Activated effector memory CD4-positive, alpha-beta T cell treated with Interleukin-2 at 50 U/mL for 16 hours (primary cell): Measurements from ENCODE around the gene KIF3A.

Experiments used
- DNase-seq: peaks from one replicate; pipeline ENCODE4 v3.0.0-alpha.2; 2020

Gene KIF3A

DNA sequence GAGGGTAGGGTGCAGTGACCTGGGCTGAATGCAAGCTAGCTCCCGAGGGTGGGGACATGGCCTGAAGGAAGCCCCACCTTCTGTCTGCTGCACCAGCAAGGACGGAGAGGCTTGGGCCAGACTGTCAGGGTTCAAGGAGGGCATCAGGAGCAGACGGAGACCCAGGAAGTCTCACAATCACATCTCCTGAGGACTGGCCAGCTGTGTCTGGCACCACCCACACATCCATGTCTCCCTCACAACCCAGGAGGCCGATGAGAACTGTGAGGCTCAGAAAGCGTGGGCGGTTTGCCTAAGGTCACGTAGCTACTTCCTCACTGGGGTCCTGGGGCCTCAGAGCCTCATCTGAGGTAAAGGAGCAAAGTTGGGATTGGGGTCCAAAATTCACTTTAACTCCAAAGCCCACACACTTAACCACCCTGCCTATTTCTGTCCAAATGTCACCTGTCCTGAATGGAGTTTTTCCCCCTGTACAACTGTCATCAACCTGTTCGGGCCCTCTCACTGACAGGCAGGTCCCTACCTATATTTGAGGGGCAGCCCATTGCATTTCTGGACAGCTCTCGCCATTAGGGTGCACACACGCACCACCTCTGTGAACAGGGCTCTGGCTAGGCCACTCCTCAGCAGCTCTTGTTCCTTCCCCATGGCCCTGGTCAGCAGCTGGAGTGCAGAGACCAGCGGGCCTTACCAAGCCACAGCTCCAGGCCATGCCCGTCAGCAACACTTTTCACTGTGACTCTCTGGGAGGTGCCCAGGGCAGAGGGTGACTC is 75.9 kb downstream of the KIF3A start:
- no peak for DNase-seq

- DNase-seq, result no peak
Measured at GRCh38 chr5:132659598-132660493, 77.5 kb downstream of the KIF3A start.

- no peak for DNase-seq
Measured at GRCh38 chr5:132658381-132659302, 78.7 kb downstream of the KIF3A start.

GRCh38 chr5:132657676-132658380 is 79.5 kb downstream of the KIF3A start, which contains the start of gene IL13:
TSS of gene IL13 (plus strand) at chr5:132658173. CDS start at chr5:132658187, 14 bp downstream.
- no peak for DNase-seq

- no peak for DNase-seq
Measured at GRCh38 chr5:132656774-132657355, 80.5 kb downstream of the KIF3A start.

- DNase-seq, result no peak
Measured at GRCh38 chr5:132655821-132656773, 81.2 kb downstream of the KIF3A start.

GRCh38 chr5:132653716-132654115 is 83.6 kb downstream of the KIF3A start:
- DNase-seq, result no peak

- no peak for DNase-seq
Measured at GRCh38 chr5:132651838-132652469, 85.4 kb downstream of the KIF3A start.

DNA sequence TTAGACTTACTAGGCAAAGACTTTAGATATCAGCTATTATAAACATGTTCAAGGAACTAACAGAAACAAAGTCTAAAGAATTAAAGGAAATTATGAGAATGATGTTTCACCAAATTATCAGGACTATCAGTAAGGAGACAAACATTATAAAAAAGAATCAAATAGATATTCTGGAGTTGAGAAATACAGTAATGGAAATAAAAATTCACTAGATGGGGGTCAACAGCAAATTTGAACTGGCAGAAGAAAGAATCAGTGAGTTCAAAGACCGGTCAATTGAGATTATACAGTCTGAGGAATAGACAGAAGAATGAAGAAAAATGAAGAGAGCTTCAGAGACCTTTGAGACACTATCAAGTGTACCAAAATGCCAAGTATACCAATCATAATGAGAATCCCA is 89.0 kb downstream of the KIF3A start:
- DNase-seq, result no peak

DNA sequence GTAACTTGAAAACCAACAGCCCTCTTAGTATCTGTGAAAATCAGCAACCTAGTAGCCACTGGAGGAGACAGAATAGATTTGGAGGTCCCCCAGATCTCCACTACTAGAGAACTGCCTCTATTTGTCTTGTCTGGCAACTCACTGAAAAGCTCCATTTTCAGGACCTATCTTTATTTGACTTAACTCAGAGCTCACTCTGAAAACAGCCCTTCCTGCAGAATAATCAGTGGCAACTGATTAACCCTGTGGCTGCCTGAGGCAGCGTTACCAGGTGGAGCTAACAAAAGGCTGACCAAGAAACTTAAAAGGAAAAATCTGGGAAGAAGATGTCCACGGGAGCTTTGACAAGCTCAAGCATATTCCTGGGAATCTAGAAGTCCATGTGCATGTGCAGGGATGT is 89.9 kb downstream of the KIF3A start:
- no peak for DNase-seq

- DNase-seq, result no peak
Measured at GRCh38 chr5:132646583-132647266, 90.6 kb downstream of the KIF3A start.

GRCh38 chr5:132644177-132644576 is 93.2 kb downstream of the KIF3A start:
- no peak for DNase-seq
